Activated naive CD8-positive, alpha-beta T cell treated with anti-CD3 and anti-CD28 coated beads for 36 hours (primary cell): ENCODE results near the gene COL20A1. TPM values are rescaled to one million over a fixed set of nuclear protein-coding genes. Genes with fewer than 3 reads are reported as not detected.

ENCODE experiments used
- DNase-seq: peaks from one replicate; pipeline ENCODE4 v3.0.0; 2021
- H3K27ac Mint-ChIP-seq: one replicate; pipeline ENCODE4 v1.8.0; 2022; ENCODE audit warnings: mild to moderate bottlenecking, moderate library complexity, mixed read lengths
- H3K27me3 Mint-ChIP-seq: one replicate; pipeline ENCODE4 v1.8.0; 2022; ENCODE audit warnings: mild to moderate bottlenecking, mixed read lengths
- H3K36me3 Mint-ChIP-seq: one replicate; pipeline ENCODE4 v1.8.0; 2021; ENCODE audit warnings: mild to moderate bottlenecking, mixed read lengths
- H3K4me1 Mint-ChIP-seq: one replicate; pipeline ENCODE4 v1.8.0; 2021; ENCODE audit warnings: mixed read lengths
- H3K4me3 Mint-ChIP-seq: one replicate; pipeline ENCODE4 v1.8.0; 2022; ENCODE audit warnings: mild to moderate bottlenecking, moderate library complexity, mixed read lengths
- H3K9me3 Mint-ChIP-seq: one replicate; pipeline ENCODE4 v1.8.0; 2022; ENCODE audit warnings: mixed read lengths
- total RNA-seq, 2 experiments: library from RNA; stranded (reverse); gene quantifications; one replicate each; pipeline ENCODE4 v1.2.3, GENCODE V29; 2021

COL20A1 gene
- total RNA-seq, 2 experiments from 2014 or later: 0.08 TPM; not detected in 1

GRCh38 chr20:63383556-63383955, 90.6 kb downstream of the COL20A1 start:
- Mint-ChIP-seq H3K4me3 (no peak overlapping the region), H3K9me3 (peaks cover 16% of the 10 kb centered on the region), H3K36me3 (no peaks in the 10 kb centered on the region), H3K27me3 (peaks cover 25% of the 10 kb centered on the region), H3K27ac (no peak overlapping the region), H3K4me1 (no peaks in the 10 kb centered on the region)
- no peak for DNase-seq

GRCh38 chr20:63384336-63384735, 91.3 kb downstream of the COL20A1 start:
- peaks cover 17% of the 10 kb centered on the region for H3K9me3 Mint-ChIP-seq
- H3K4me1 Mint-ChIP-seq: no peaks in the 10 kb centered on the region
- H3K27ac Mint-ChIP-seq: no peak overlapping the region
- no peaks in the 10 kb centered on the region for H3K36me3 Mint-ChIP-seq
- peaks cover 17% of the 10 kb centered on the region for H3K27me3 Mint-ChIP-seq
- DNase-seq: no peak
- H3K4me3 Mint-ChIP-seq: no peak overlapping the region

Other genes starting within 250 kb of the COL20A1 start
- 10 to 100 TPM; 47.4 to 48.3 TPM for gene YTHDF1, start 77.1 kb upstream of the COL20A1 start, total RNA-seq
- under 1 TPM; 0.23 to 0.34 TPM for gene BIRC7, start 57.3 kb upstream of the COL20A1 start, total RNA-seq
- not detected for gene NKAIN4, start 38.7 kb upstream of the COL20A1 start, total RNA-seq
- 10 to 100 TPM; 62.5 to 66.6 TPM for gene ARFGAP1, start 20.4 kb upstream of the COL20A1 start, total RNA-seq
- not detected for gene CHRNA4, start 68.2 kb downstream of the COL20A1 start, total RNA-seq
- gene KCNQ2, start 179.5 kb downstream of the COL20A1 start, total RNA-seq: under 1 TPM in 1 of 2 experiments, not detected in 1; 0.19 TPM
- gene EEF1A2, start 205.9 kb downstream of the COL20A1 start, total RNA-seq: under 1 TPM in 1 of 2 experiments, not detected in 1; 0.27 TPM
- gene PPDPF, start 227.6 kb downstream of the COL20A1 start, total RNA-seq: 100 to 1,000 TPM; 128 to 136 TPM
- under 1 TPM; 0.16 to 0.26 TPM for gene PTK6, start 244.2 kb downstream of the COL20A1 start, total RNA-seq